Astrocyte (in vitro differentiated cells and primary cell): Measurements from ENCODE around the gene ANKRD63. TPM values are rescaled to one million over a fixed set of nuclear protein-coding genes. Genes with fewer than 3 reads are reported as not detected.
A peak's percentile ranks its signal among the peaks of the same experiment; 100 is the strongest.

Experiments
- DNase-seq: peaks from one replicate; pipeline ENCODE4 v3.0.0-alpha.2; 2010; ENCODE audit warnings: low read depth
- FAIRE-seq: peaks from 2 replicates; lab custom pipeline; 2011; peaks lifted over from hg19 to GRCh38; lab: Jason Lieb, UNC
- H2AFZ ChIP-seq: 2 replicates; pipeline ENCODE4 v1.6.0; 2012; ENCODE audit warnings: low read depth, low read length, inconsistent platforms
- H3K27ac ChIP-seq: 2 replicates; pipeline ENCODE4 v1.5.1; 2011; ENCODE audit warnings: low read depth, low read length, inconsistent platforms
- H3K27me3 ChIP-seq: 2 replicates; pipeline ENCODE4 v1.6.0; 2011; ENCODE audit warnings: low read length, inconsistent platforms; ENCODE audit not compliant: insufficient read depth
- H3K36me3 ChIP-seq: 2 replicates; pipeline ENCODE4 v1.5.1; 2011; ENCODE audit warnings: low read length, inconsistent platforms; ENCODE audit not compliant: insufficient read depth
- H3K4me1 ChIP-seq: 2 replicates; pipeline ENCODE4 v1.5.1; 2011; ENCODE audit warnings: low read length, inconsistent platforms; ENCODE audit not compliant: insufficient read depth
- H3K4me2 ChIP-seq: 2 replicates; pipeline ENCODE4 v1.6.0; 2012; ENCODE audit warnings: low read length, inconsistent platforms
- H3K4me3 ChIP-seq: 2 replicates; pipeline ENCODE4 v1.5.1; 2011; ENCODE audit warnings: low read depth, mild to moderate bottlenecking, low read length, inconsistent platforms; ENCODE audit not compliant: insufficient read depth
- H3K79me2 ChIP-seq: 2 replicates; pipeline ENCODE4 v1.6.0; 2012; ENCODE audit warnings: mild to moderate bottlenecking, low read length, inconsistent platforms; ENCODE audit not compliant: insufficient read depth
- H3K9ac ChIP-seq: 2 replicates; pipeline ENCODE4 v1.6.0; 2012; ENCODE audit warnings: mild to moderate bottlenecking, low read length, inconsistent platforms
- H3K9me3 ChIP-seq: 2 replicates; pipeline ENCODE4 v1.5.1; 2012; ENCODE audit warnings: low read depth, mild to moderate bottlenecking, low read length, inconsistent platforms; ENCODE audit not compliant: insufficient read depth
- H4K20me1 ChIP-seq: 2 replicates; pipeline ENCODE4 v1.6.0; 2012; ENCODE audit warnings: low read length, inconsistent platforms; ENCODE audit not compliant: insufficient read depth
- H3K27ac Mint-ChIP-seq: one replicate; pipeline ENCODE4 v1.8.0; 2021; ENCODE audit warnings: mild to moderate bottlenecking, mixed read lengths; ENCODE audit not compliant: unreplicated experiment
- H3K27me3 Mint-ChIP-seq: one replicate; pipeline ENCODE4 v1.8.0; 2021; ENCODE audit warnings: low read depth, mixed read lengths; ENCODE audit not compliant: unreplicated experiment
- H3K36me3 Mint-ChIP-seq: one replicate; pipeline ENCODE4 v1.8.0; 2021; ENCODE audit warnings: low read depth, mixed read lengths; ENCODE audit not compliant: unreplicated experiment
- H3K4me1 Mint-ChIP-seq: one replicate; pipeline ENCODE4 v1.8.0; 2021; ENCODE audit warnings: low read depth, mixed read lengths; ENCODE audit not compliant: unreplicated experiment
- H3K4me3 Mint-ChIP-seq: one replicate; pipeline ENCODE4 v1.8.0; 2021; ENCODE audit warnings: mild to moderate bottlenecking, moderate library complexity, mixed read lengths; ENCODE audit not compliant: unreplicated experiment
- H3K9me3 Mint-ChIP-seq: one replicate; pipeline ENCODE4 v1.8.0; 2021; ENCODE audit warnings: mild to moderate bottlenecking, mixed read lengths; ENCODE audit not compliant: unreplicated experiment
- CTCF ChIP-seq: IDR thresholded peaks from 2 replicates; pipeline ENCODE4 v1.5.1; 2011; ENCODE audit warnings: low read depth, mild to moderate bottlenecking, inconsistent platforms, low read length, moderate library complexity; ENCODE audit not compliant: insufficient read depth
- EZH2 ChIP-seq: IDR thresholded peaks from 2 replicates; pipeline ENCODE4 v1.6.1; 2012; ENCODE audit warnings: mild to moderate bottlenecking, low read length, inconsistent platforms; ENCODE audit not compliant: insufficient read depth
- total RNA-seq: library from RNA; stranded (reverse); gene quantifications from 2 replicates; pipeline ENCODE4 v1.2.1, GENCODE V29; 2021

Gene ANKRD63
- total RNA-seq, 1 donor from 2014 or later = not detected

DNA sequence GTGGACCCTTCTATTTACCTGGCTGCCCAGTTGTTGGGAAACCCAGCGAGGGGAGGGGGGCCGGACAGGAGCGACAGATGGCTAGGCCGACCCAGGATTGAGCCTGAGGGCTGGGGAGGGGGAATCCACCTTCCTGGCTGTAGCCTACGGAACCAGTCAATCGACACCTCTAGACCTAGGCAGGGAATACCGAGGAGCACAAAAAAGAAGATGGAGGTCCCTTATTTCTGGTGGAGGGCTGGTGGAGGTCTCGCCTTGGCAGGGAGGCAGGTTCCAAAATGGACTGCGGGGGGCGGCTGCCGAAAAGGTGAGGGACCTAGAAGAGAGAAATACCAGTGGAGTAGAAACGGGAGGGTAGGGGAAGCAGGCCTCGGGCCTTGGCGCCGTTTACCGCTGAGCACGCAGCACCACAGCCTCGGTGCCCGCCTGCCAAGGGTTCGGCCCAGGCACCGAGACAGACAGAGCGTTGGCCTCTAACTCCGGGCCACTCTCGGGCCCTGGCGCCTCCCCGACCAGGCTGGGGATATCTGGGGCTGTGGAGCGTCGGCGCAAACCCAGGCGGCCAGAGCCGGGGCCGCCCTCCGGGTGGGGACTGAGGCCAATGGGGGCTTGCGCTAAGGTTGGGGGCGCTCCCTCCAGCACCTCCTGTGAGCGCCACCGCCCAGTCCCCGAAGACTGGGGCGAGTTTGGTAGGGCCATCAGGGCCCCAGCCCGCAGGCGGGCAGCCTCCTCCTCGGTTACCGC is 1.6 kb downstream of the ANKRD63 start:
- no peak overlapping the region for H3K4me3 Mint-ChIP-seq
- H3K27ac Mint-ChIP-seq = no peak overlapping the region

GRCh38 chr15:40280260-40281056 is 2.4 kb downstream of the ANKRD63 start:
- peaks cover 50% of the 10 kb centered on the region for H3K27me3 ChIP-seq
- H3K4me3 Mint-ChIP-seq = no peak overlapping the region
- H3K27ac Mint-ChIP-seq = no peak overlapping the region
- no peaks in the 10 kb centered on the region for H3K79me2 ChIP-seq
- no peaks in the 10 kb centered on the region for H3K36me3 ChIP-seq
- H3K9ac ChIP-seq = no peak overlapping the region
- peaks cover 49% of the 10 kb centered on the region for H3K27me3 Mint-ChIP-seq
- H3K4me2 ChIP-seq = no peak overlapping the region
- H3K9me3 Mint-ChIP-seq = no peaks in the 10 kb centered on the region
- H2AFZ ChIP-seq = no peak overlapping the region
- H3K36me3 Mint-ChIP-seq = no peaks in the 10 kb centered on the region
- no peaks in the 10 kb centered on the region for H4K20me1 ChIP-seq
- TF ChIP-seq CTCF (no peak), EZH2 (no peak)
- H3K4me1 ChIP-seq = peaks cover 14% of the 10 kb centered on the region
- no peak for FAIRE-seq
- H3K27ac ChIP-seq = no peak overlapping the region
- no peak overlapping the region for H3K4me3 ChIP-seq
- DNase-seq = no peak
- H3K9me3 ChIP-seq = no peaks in the 10 kb centered on the region
- H3K4me1 Mint-ChIP-seq = peaks cover 5% of the 10 kb centered on the region

More for the DNA sequence above, 1.6 kb downstream of the ANKRD63 start:
- Mint-ChIP-seq H3K4me1 (peaks cover 13% of the 10 kb centered on the region), H3K9me3 (no peaks in the 10 kb centered on the region), H3K27me3 (peaks cover 49% of the 10 kb centered on the region), H3K36me3 (no peaks in the 10 kb centered on the region)
- Histone ChIP-seq H3K79me2 (no peaks in the 10 kb centered on the region), H4K20me1 (no peaks in the 10 kb centered on the region), H3K4me1 (peaks cover 22% of the 10 kb centered on the region), H3K36me3 (no peaks in the 10 kb centered on the region), H3K4me2 (peak overlapping the region; percentile 83), H3K9ac (no peak overlapping the region), H2AFZ (no peak overlapping the region), H3K27ac (no peak overlapping the region), H3K27me3 (peaks cover 50% of the 10 kb centered on the region), H3K4me3 (no peak overlapping the region), H3K9me3 (no peaks in the 10 kb centered on the region)
- FAIRE-seq (no peak), DNase-seq (no peak)
- TF ChIP-seq EZH2 (peak; percentile 10), CTCF (no peak)
